ENCODE measurements around the gene MAN2A2.
"Not testable (repeated sequence)": the region's sequence is repeated elsewhere in the genome, so short reads cannot be mapped to it uniquely, and the experiment has no call there.

The MAN2A2 gene

GRCh38 chr15:90868261-90868689 lies 34.8 kb upstream of the MAN2A2 start, which contains the start of gene FURIN:
FURIN (plus strand) TSS chr15:90868588; CDS start chr15:90875741, 7,153 bp downstream.
- Mint-ChIP-seq H3K4me3 (no peak within 1 kb of the TSS), H3K36me3 (no peaks in the 10 kb centered on the region), H3K27me3 (no peaks in the 10 kb centered on the region), H3K9me3 (no peaks in the 10 kb centered on the region), H3K4me1 (peaks cover 56% of the 10 kb centered on the region), H3K27ac (peak within 1 kb of the TSS; percentile 82)
- ATAC-seq = no peak

DNA sequence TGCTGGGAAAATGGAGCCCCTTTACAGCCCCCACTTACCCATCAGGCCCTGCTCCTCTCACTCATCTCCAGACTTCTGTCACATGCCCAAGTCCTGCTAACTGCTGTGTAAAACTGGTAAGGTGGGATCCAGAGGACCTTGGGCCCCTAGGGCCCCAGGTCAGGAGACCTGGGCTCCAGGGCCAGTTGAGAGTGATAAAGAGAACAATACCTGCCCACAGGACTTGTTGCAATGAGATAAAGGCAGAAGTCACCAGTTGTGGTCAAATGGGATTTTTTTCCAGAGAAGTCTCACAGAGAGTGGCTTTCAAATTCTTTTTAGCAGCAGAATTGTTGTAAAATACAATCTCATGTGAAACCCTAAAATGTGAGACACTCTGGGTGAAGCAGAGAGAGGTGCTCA lies 34.0 kb upstream of the MAN2A2 start:
- no peaks in the 10 kb centered on the region for H3K9me3 Mint-ChIP-seq
- peaks cover 58% of the 10 kb centered on the region for H3K4me1 Mint-ChIP-seq
- H3K27ac Mint-ChIP-seq = peak overlapping the region; percentile 82
- H3K4me3 Mint-ChIP-seq = no peak overlapping the region
- no peaks in the 10 kb centered on the region for H3K27me3 Mint-ChIP-seq
- ATAC-seq = no peak
- H3K36me3 Mint-ChIP-seq = no peaks in the 10 kb centered on the region

- ATAC-seq = peak; percentile 50
- Mint-ChIP-seq H3K9me3 (no peaks in the 10 kb centered on the region), H3K27me3 (no peaks in the 10 kb centered on the region), H3K4me1 (peaks cover 60% of the 10 kb centered on the region), H3K4me3 (peak overlapping the region; percentile 86), H3K36me3 (no peaks in the 10 kb centered on the region), H3K27ac (peak overlapping the region; percentile 82)
Measured at GRCh38 chr15:90869601-90870353, 33.3 kb upstream of the MAN2A2 start.

DNA sequence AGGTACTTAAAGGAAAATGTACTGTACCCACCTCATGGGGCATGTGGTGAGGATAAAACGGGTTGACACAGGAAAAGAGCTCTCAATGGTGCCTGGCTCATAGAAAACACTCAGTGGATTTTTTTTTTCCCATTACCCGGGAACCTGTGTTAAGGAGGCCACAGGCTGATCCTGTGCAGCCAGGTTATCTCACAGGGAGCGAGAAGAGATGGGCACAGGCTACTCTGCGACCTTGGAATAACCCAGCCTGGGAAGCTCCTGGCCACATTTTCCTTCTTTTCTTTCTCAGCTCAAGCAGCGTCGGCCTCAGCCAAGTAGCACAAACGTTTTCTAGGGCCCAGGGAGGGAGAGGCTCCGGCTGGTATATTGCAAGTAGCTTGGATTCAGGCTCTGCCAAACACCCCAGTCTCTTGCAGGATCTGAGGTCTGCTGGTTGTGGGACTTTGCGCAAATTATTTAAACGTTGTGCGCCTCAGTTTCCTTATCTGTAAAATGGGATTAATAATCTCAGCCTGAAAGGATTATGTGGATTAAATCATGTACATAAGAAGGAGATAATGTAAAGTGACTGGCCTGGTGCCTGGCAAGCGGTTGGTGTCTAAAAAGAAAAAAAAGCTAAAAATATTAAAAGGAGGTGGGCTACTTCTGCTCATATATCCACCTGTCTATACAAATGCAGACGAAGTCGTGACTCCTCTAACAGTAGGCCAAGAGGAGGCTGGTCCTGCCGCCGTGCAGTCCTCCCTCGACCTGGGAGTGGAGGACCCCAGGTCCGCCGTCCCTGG lies 32.6 kb upstream of the MAN2A2 start:
- peak; percentile 24 for ATAC-seq

GRCh38 chr15:90871139-90871715 lies 31.9 kb upstream of the MAN2A2 start:
- peaks cover 68% of the 10 kb centered on the region for H3K4me1 Mint-ChIP-seq
- H3K36me3 Mint-ChIP-seq = peaks cover 2% of the 10 kb centered on the region
- H3K4me3 Mint-ChIP-seq = peak overlapping the region; percentile 86
- H3K9me3 Mint-ChIP-seq = no peaks in the 10 kb centered on the region
- no peaks in the 10 kb centered on the region for H3K27me3 Mint-ChIP-seq
- no peak for ATAC-seq
- H3K27ac Mint-ChIP-seq = peak overlapping the region; percentile 82

More for the DNA sequence above, 32.6 kb upstream of the MAN2A2 start:
- Mint-ChIP-seq H3K27me3 (no peaks in the 10 kb centered on the region), H3K36me3 (no peaks in the 10 kb centered on the region), H3K9me3 (no peaks in the 10 kb centered on the region), H3K27ac (peak overlapping the region; percentile 82), H3K4me1 (peaks cover 65% of the 10 kb centered on the region), H3K4me3 (peak overlapping the region; percentile 86)

GRCh38 chr15:90871716-90872485 lies 31.2 kb upstream of the MAN2A2 start:
- peak; percentile 71 for ATAC-seq
- peak overlapping the region; percentile 90 for H3K4me3 Mint-ChIP-seq
- H3K27ac Mint-ChIP-seq = peak overlapping the region; percentile 82
- H3K4me1 Mint-ChIP-seq = peaks cover 64% of the 10 kb centered on the region
- peaks cover 8% of the 10 kb centered on the region for H3K36me3 Mint-ChIP-seq
- H3K27me3 Mint-ChIP-seq = no peaks in the 10 kb centered on the region
- H3K9me3 Mint-ChIP-seq = no peaks in the 10 kb centered on the region

DNA sequence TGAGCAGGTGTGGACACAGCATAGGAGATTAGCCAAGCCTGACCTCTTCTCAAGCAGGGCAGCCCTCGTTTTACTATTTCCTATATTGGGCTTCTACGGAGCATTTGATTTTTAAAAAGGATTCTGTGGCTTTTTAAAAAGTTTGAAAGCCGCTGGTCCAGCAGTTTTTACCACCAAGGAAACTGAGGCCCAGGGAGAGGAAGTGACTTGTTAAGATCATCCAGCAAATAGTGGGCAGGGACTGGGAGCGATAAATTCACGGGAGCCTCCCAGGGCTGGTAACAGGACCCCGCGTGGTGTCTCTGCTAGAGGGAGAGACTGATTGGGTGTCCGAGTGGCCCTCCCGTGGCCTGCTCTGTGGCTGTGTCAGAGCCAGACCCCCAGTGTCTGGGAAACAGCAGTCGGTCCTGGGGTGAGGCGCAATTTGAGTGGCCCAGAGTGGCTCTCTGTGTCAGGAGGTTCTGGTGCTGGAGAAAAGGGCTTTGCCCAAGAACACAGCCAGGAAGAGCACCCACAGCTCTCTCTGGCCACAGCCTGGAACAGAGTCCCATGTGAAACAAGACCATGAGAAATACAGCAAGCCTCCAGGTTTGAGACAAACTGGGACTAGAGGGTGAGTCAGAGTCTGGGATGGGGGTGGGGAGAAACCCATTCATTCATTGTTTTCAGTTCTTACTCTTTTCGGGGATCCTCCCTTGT lies 30.5 kb upstream of the MAN2A2 start:
- Mint-ChIP-seq H3K27ac (peak overlapping the region; percentile 82), H3K36me3 (peaks cover 16% of the 10 kb centered on the region), H3K27me3 (no peaks in the 10 kb centered on the region), H3K4me3 (peak overlapping the region; percentile 90), H3K9me3 (no peaks in the 10 kb centered on the region), H3K4me1 (peaks cover 64% of the 10 kb centered on the region)
- peak; percentile 15 for ATAC-seq

DNA sequence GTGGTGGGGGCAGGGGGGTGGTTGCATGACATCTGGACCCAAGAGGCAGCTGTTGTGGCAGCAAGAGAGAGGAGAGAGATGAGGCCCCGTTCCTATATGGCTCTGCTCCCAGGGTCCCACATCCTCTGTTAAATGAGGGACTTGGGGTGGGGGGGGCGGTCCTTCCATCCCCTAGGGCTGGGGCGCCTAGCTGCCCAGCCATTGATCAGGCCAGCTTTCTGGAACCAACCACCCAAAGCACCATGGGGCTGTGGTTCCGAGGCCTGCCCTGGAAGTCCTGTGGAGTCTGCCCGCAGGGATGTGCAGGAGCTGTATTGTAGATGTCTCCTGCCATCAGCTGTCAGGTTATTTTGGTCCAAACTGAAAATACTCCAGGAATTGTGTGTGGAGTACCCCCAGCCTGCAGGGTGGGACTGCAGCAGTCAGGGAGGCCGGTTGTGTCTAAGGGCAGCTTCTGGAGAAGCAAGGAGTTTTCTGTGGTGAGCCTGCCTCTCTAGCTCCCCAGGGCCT lies 29.6 kb upstream of the MAN2A2 start:
- peaks cover 25% of the 10 kb centered on the region for H3K36me3 Mint-ChIP-seq
- peaks cover 56% of the 10 kb centered on the region for H3K4me1 Mint-ChIP-seq
- H3K27ac Mint-ChIP-seq = no peak overlapping the region
- no peak for ATAC-seq
- no peaks in the 10 kb centered on the region for H3K9me3 Mint-ChIP-seq
- H3K27me3 Mint-ChIP-seq = no peaks in the 10 kb centered on the region
- peak overlapping the region; percentile 15 for H3K4me3 Mint-ChIP-seq

GRCh38 chr15:90873998-90874605 lies 29.0 kb upstream of the MAN2A2 start:
- no peak overlapping the region for H3K4me3 Mint-ChIP-seq
- no peak overlapping the region for H3K27ac Mint-ChIP-seq
- peaks cover 30% of the 10 kb centered on the region for H3K36me3 Mint-ChIP-seq
- ATAC-seq = no peak
- H3K4me1 Mint-ChIP-seq = peaks cover 50% of the 10 kb centered on the region
- H3K27me3 Mint-ChIP-seq = no peaks in the 10 kb centered on the region
- no peaks in the 10 kb centered on the region for H3K9me3 Mint-ChIP-seq

GRCh38 chr15:90874986-90875385 lies 28.1 kb upstream of the MAN2A2 start:
- Mint-ChIP-seq H3K4me1 (peaks cover 41% of the 10 kb centered on the region), H3K36me3 (peaks cover 39% of the 10 kb centered on the region)
- not testable (repeated sequence) for ATAC-seq, H3K9me3 Mint-ChIP-seq, H3K27me3 Mint-ChIP-seq, H3K27ac Mint-ChIP-seq, H3K4me3 Mint-ChIP-seq

GRCh38 chr15:90875549-90875981 lies 27.5 kb upstream of the MAN2A2 start:
- Mint-ChIP-seq H3K9me3 (no peaks in the 10 kb centered on the region), H3K36me3 (peaks cover 42% of the 10 kb centered on the region), H3K4me3 (no peak overlapping the region), H3K27ac (no peak overlapping the region), H3K27me3 (no peaks in the 10 kb centered on the region), H3K4me1 (peaks cover 36% of the 10 kb centered on the region)
- no peak for ATAC-seq

DNA sequence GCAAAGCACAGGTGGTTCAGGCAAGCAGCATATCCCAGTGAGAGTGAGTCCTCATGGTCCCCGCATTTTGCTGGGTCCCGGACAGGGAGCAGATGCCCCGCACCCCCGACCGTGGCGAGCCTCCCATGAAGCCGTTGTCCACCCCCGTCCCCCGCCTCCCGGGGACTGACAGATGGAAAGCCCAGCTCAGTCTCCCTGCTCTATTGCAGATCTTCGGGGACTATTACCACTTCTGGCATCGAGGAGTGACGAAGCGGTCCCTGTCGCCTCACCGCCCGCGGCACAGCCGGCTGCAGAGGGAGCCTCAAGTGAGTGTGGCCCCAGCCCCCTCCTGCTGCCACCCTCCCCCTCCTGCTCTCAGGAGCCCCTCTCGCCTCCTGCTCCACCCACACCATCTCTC lies 27.1 kb upstream of the MAN2A2 start:
- no peak for ATAC-seq
- Mint-ChIP-seq H3K27me3 (no peaks in the 10 kb centered on the region), H3K9me3 (no peaks in the 10 kb centered on the region), H3K36me3 (peaks cover 47% of the 10 kb centered on the region), H3K4me3 (no peak overlapping the region), H3K4me1 (peaks cover 31% of the 10 kb centered on the region), H3K27ac (no peak overlapping the region)

GRCh38 chr15:90876512-90877170 lies 26.5 kb upstream of the MAN2A2 start:
- H3K27me3 Mint-ChIP-seq = no peaks in the 10 kb centered on the region
- H3K36me3 Mint-ChIP-seq = peaks cover 53% of the 10 kb centered on the region
- no peaks in the 10 kb centered on the region for H3K9me3 Mint-ChIP-seq
- H3K27ac Mint-ChIP-seq = no peak overlapping the region
- H3K4me3 Mint-ChIP-seq = no peak overlapping the region
- H3K4me1 Mint-ChIP-seq = peaks cover 31% of the 10 kb centered on the region
- no peak for ATAC-seq

Data from stimulated activated memory B cell treated with anti-CD40 and anti-IgM and Interleukin-4, amounts not matched to agents 10 μg/mL and 1 μg/mL and 100 μg/mL, for 72 hours (primary cell).